H1 (cell line): Measurements from ENCODE around the gene CNNM4. TPM values are rescaled to one million over a fixed set of nuclear protein-coding genes. Genes with fewer than 3 reads are reported as not detected.

Source experiments
- CBX5 ChIP-seq: fragments of 300-800, 300-1000 bp; sonication (generic); IDR thresholded peaks from 2 replicates; pipeline ENCODE4 v1.7.1; 2016; ENCODE audit warnings: antibody characterized with exemption, low read length, low read depth
- E2F6 ChIP-seq: IDR thresholded peaks from 2 replicates; pipeline ENCODE4 v1.6.1; 2012; ENCODE audit warnings: inconsistent platforms
- EGR1 ChIP-seq: IDR thresholded peaks from 2 replicates; pipeline ENCODE4 v1.6.1; 2011; ENCODE audit warnings: low read depth, low read length, borderline replicate concordance
- FOSL1 ChIP-seq: IDR thresholded peaks from 2 replicates; pipeline ENCODE4 v1.6.1; 2011; ENCODE audit warnings: mild to moderate bottlenecking, low read depth, low read length, moderate library complexity; ENCODE audit not compliant: insufficient read depth
- HDAC6 ChIP-seq: IDR thresholded peaks from one replicate; pipeline ENCODE4 v1.7.1; 2012; ENCODE audit warnings: low read depth, mild to moderate bottlenecking, inconsistent platforms, low read length, moderate library complexity
- JUN ChIP-seq: IDR thresholded peaks from 2 replicates; pipeline ENCODE4 v1.6.1; 2011; ENCODE audit warnings: low read depth, mild to moderate bottlenecking, improper control_type of control experiment, low read length
- PHF8 ChIP-seq: fragments of 200-600 bp; sonication (generic); conservative IDR thresholded peaks from 2 replicates; pipeline ENCODE4 v1.7.1; 2012; ENCODE audit warnings: low read depth, mild to moderate bottlenecking, inconsistent platforms, low read length, moderate library complexity
- POLR2A ChIP-seq, 2 experiments: IDR thresholded peaks; 1 replicate in 1 of 2; 2 replicates in 1 of 2; pipeline ENCODE4 v1.6.1; 2011; ENCODE audit warnings: low read depth in 2 of 2, low read length in 2 of 2, mild to moderate bottlenecking in 2 of 2; ENCODE audit errors: control extremely low read depth in 1 of 2
- RAD21 ChIP-seq, 2 experiments: IDR thresholded peaks in 1 of 2; conservative IDR thresholded peaks in 1 of 2; 2 replicates each; pipeline ENCODE4 v1.6.1; 2011; ENCODE audit warnings: low read depth in 2 of 2, low read length in 2 of 2, improper control_type of control experiment in 1 of 2, inconsistent platforms in 1 of 2, mild to moderate bottlenecking in 1 of 2, moderate library complexity in 1 of 2
- RBBP5 ChIP-seq: IDR thresholded peaks from 2 replicates; pipeline ENCODE4 v1.7.1; 2012; ENCODE audit warnings: low read depth, mild to moderate bottlenecking, inconsistent platforms, low read length, moderate library complexity, borderline replicate concordance
- RFX5 ChIP-seq: IDR thresholded peaks from 2 replicates; pipeline ENCODE4 v1.6.1; 2011; ENCODE audit warnings: low read depth, low read length, improper control_type of control experiment, borderline replicate concordance
- RNF2 ChIP-seq: fragments of 200-900, 300-1000 bp; sonication (generic); IDR thresholded peaks from 2 replicates; pipeline ENCODE4 v1.7.1; 2016; ENCODE audit warnings: borderline replicate concordance, low read depth, mild to moderate bottlenecking, antibody characterized with exemption, low read length; ENCODE audit not compliant: poor library complexity, severe bottlenecking; ENCODE audit errors: missing control alignments
- polyA plus RNA-seq, 7 experiments: library from polyadenylated mRNA; depleted of rRNA in 3 of 7; stranded (reverse) in 5 of 7; unstranded in 2 of 7; fragments of >200 nt in 5 of 7; fragments of 200-250 nt in 2 of 7; gene quantifications; 1 replicate in 5 of 7; 2 replicates in 1 of 7; 4 replicates in 1 of 7; pipeline versions ENCODE4 v1.2.1 to v1.2.3, GENCODE V29; 2011 to 2013; ENCODE audit warnings: missing spikeins in 2 of 7, mixed read lengths in 2 of 7
- total RNA-seq: library from RNA; stranded (reverse); fragmentation: NEBNext Ultra II Directional; extraction: Animal tissue kit (Norgen Biotek cat#: 25700); gene quantifications from 2 replicates; pipeline ENCODE4 v1.2.1, GENCODE V29; 2021

The CNNM4 gene
- total and polyA plus RNA-seq, 2 of the 8 experiments (the other 6 are each of a cell fraction or from before 2014, with no cell fraction given): 10.3 to 11.0 TPM

- TF ChIP-seq RAD21 (IDR thresholded peaks at IDR 0.05 in 1 of 2, conservative IDR thresholded peaks at IDR 0.05 in 1 of 2; ENCODE audit: low read depth in 2 of 2, low read length in 2 of 2) (no peak), RNF2 (no peak), CBX5 (no peak), E2F6 (no peak), PHF8 (no peak), RFX5 (no peak), EGR1 (no peak), JUN (no peak), HDAC6 (no peak), POLR2A (IDR thresholded peaks at IDR 0.05; ENCODE audit: control extremely low read depth in 1 of 2, low read depth in 2 of 2, low read length in 2 of 2) (no peak), FOSL1 (no peak), RBBP5 (no peak)
Measured at GRCh38 chr2:96809951-96810782, 49.5 kb downstream of the CNNM4 start (continued).
